Spleen (tissue), 11 donors: ENCODE data around the gene ADAM15. TPM values are rescaled to one million over a fixed set of nuclear protein-coding genes. Genes with fewer than 3 reads are reported as not detected.

Experiments used
- DNase-seq: peaks from one replicate; pipeline ENCODE4 v3.0.0-alpha.2; 2020
- H3K27ac ChIP-seq, 8 donors: fragments of 200-600 bp; sonication (generic) in 7 of 8; 1 replicate in 4 of 8; 2 replicates in 4 of 8; pipeline versions ENCODE4 v1.5.0 to v1.8.0; 2016 to 2021; ENCODE audit warnings: inconsistent platforms in 4 of 8, mild to moderate bottlenecking in 4 of 8, moderate library complexity in 1 of 8
- H3K27me3 ChIP-seq, 7 donors: fragments of 200-600 bp; sonication (generic) in 6 of 7; replicated peaks in 1 of 7; 1 replicate in 4 of 7; 2 replicates in 3 of 7; pipeline versions ENCODE4 v1.5.0 to v1.8.0; 2016 to 2021; ENCODE audit warnings: inconsistent platforms in 3 of 7, mild to moderate bottlenecking in 1 of 7
- H3K36me3 ChIP-seq, 6 donors: fragments of 200-600 bp; sonication (generic) in 5 of 6; 1 replicate in 4 of 6; 2 replicates in 2 of 6; pipeline versions ENCODE4 v1.5.0 to v1.8.0; 2016 to 2021; ENCODE audit warnings: inconsistent platforms in 2 of 6
- H3K4me1 ChIP-seq, 6 donors: fragments of 200-600 bp; sonication (generic) in 5 of 6; 1 replicate in 3 of 6; 2 replicates in 3 of 6; pipeline versions ENCODE4 v1.5.0 to v1.8.0; 2016 to 2021; ENCODE audit warnings: inconsistent platforms in 3 of 6
- H3K4me3 ChIP-seq, 8 donors: fragments of 200-600 bp; sonication (generic) in 7 of 8; 1 replicate in 4 of 8; 2 replicates in 4 of 8; pipeline versions ENCODE4 v1.5.0 to v1.8.0; 2016 to 2021; ENCODE audit warnings: inconsistent platforms in 4 of 8, mild to moderate bottlenecking in 4 of 8, moderate library complexity in 2 of 8
- H3K9me3 ChIP-seq, 8 donors: fragments of 200-600 bp; sonication (generic) in 7 of 8; 1 replicate in 4 of 8; 2 replicates in 4 of 8; pipeline versions ENCODE4 v1.5.0 to v1.8.0; 2016 to 2021; ENCODE audit warnings: inconsistent platforms in 4 of 8
- CTCF ChIP-seq, 11 experiments: fragments of 200-600 bp in 7 of 11; fragments of 450-650 bp in 4 of 11; sonication (generic) in 4 of 11; IDR thresholded peaks in 8 of 11; conservative IDR thresholded peaks in 3 of 11; 1 replicate in 7 of 11; 2 replicates in 4 of 11; pipeline versions ENCODE4 v1.4.0 to v1.8.0; 2016 to 2021; ENCODE audit warnings: antibody characterized with exemption in 11 of 11, inconsistent platforms in 4 of 11, mild to moderate bottlenecking in 1 of 11
- POLR2A ChIP-seq, 3 donors: fragments of 450-650 bp; IDR thresholded peaks; one replicate each; pipeline ENCODE4 v1.5.1; 2017; ENCODE audit warnings: antibody characterized with exemption in 3 of 3, mild to moderate bottlenecking in 1 of 3
- POLR2AphosphoS5 ChIP-seq, 3 donors: sonication (generic); formaldehyde crosslinking; IDR thresholded peaks; one replicate each; pipeline ENCODE4 v1.5.1; 2017; ENCODE audit warnings: antibody characterized with exemption in 3 of 3
- WGBS, 5 donors: extraction: QIAGEN DNeasy Blood & Tissue Kit in 3 of 5; methylation state at CpG; one replicate each; pipeline versions ENCODE4 v1.1.5 to v1.1.7; 2013 to 2018; 5-methylcytosine and 5-hydroxymethylcytosine counted together
- intact Hi-C: fragments of 100-400 bp; cut with DNase I; formaldehyde crosslinking; loops from one replicate; pipeline ENCODE4 v1.15.0; 2023; ENCODE audit warnings: low total_unique reads
- polyA plus RNA-seq, 3 donors: library from polyadenylated mRNA; stranded (reverse); fragments of 200-250 nt; gene quantifications; one replicate each; pipeline ENCODE4 v1.2.1, GENCODE V29; 2013
- total RNA-seq, 7 donors: library from RNA; depleted of rRNA in 3 of 7; stranded (reverse); fragments of >200 nt in 3 of 7; fragmentation: NEBNext Ultra II Directional in 4 of 7; extraction: Animal tissue kit (Norgen Biotek cat#: 25700) in 4 of 7; gene quantifications; one replicate each; pipeline versions ENCODE4 v1.1.0 to v1.2.1, GENCODE V29; 2016 to 2021
- donor health status: healthy with polysubstance abuse.
- donor health status: DM: no; HTN: no; CAD: no; lungs with moderate emphysema.
- donor health status: DM: no; HTN: no; CAD: no.
- donor health status: Bipolar disorder and iron deficiency.
- donor health status: healthy.
- donor health status: DM: no; HTN: no; CAD: no.
- donor health status: DM: yes; HTN: yes; CAD: no.

Gene ADAM15
- total and polyA plus RNA-seq, 10 donors = 70.8 to 313 (median 86.6) TPM

- no peaks in the 10 kb centered on the region for H3K36me3 ChIP-seq
- H3K27me3 ChIP-seq = peaks cover 6 to 27% (median 19%) of the 10 kb centered on the region in 7 donors
- DNase-seq = no peak
- no peak for TF ChIP-seq CTCF (IDR thresholded peaks at IDR 0.05 in 8 of 11, conservative IDR thresholded peaks at IDR 0.05 in 3 of 11)
- no peak for TF ChIP-seq POLR2A (IDR thresholded peaks at IDR 0.05)
- no peak for TF ChIP-seq POLR2AphosphoS5 (IDR thresholded peaks at IDR 0.05)
- H3K27ac ChIP-seq = no peak overlapping the region
- intact Hi-C loops = no loop called here
- no peaks in the 10 kb centered on the region for H3K9me3 ChIP-seq
- 73 to 87% (median 78%) methylated on average over 5 of the region's 5 CpGs for WGBS, 5 donors
- H3K4me1 ChIP-seq = peaks cover 26 to 50% (median 35%) of the 10 kb centered on the region in 6 donors
- H3K4me3 ChIP-seq = no peak overlapping the region
These were observed 24.4 kb downstream of the ADAM15 start for GRCh38 chr1:155075535-155075934.

DNA sequence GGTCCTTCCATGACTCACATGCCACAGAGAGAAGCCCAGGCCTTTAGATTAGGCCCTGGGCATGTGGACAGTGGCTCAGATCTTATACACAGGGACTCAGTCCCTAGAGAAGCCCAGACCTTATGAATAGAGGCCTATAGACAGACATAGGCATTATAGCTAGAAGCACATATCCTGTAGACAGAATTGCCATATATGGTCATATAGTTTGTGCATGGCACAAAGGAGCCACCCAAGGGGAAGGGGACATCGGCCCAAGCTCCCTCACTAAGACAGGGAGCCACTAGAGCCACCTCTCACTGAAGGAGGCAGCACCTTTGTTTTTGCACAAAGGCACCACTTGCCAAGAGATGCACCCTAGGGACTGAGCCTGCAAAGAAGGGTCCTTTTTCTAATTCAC, 25.3 kb downstream of the ADAM15 start:
- H3K27me3 ChIP-seq = peaks cover 10 to 35% (median 27%) of the 10 kb centered on the region in 7 donors
- intact Hi-C loops = no loop called here
- 40 to 85% (median 65%) methylated on average over 1 of the region's 1 CpG for WGBS, 5 donors

DNA sequence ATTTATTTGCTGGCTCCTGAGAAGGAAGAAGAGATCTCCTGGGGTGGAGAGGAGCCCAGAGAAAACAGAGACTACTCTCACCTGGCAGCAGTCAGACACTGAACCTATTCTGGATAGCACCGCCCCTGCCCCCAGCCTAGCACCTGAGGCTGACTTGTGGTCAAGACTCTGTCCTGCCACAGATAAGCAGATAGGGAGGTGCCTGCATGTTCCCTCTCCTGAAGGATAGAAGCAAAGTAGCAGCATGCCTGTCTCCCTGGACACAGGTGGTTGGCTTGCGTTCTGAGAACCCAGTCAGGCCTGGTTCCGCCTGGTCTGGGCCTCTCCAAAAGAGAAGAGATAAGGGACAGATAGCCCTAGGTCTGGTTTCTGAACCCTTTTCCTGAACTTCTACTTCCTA, 26.2 kb downstream of the ADAM15 start:
- H3K36me3 ChIP-seq = no peaks in the 10 kb centered on the region
- intact Hi-C loops = no loop called here
- TF ChIP-seq CTCF (IDR thresholded peaks at IDR 0.05 in 8 of 11, conservative IDR thresholded peaks at IDR 0.05 in 3 of 11) (no peak), POLR2AphosphoS5 (IDR thresholded peaks at IDR 0.05) (no peak)
- peaks cover 13 to 45% (median 37%) of the 10 kb centered on the region in 7 donors for H3K27me3 ChIP-seq
- WGBS, 5 donors = 92 to 100% (median 94%) methylated on average over 2 to 3 of the region's 3 CpGs
- H3K4me3 ChIP-seq = no peak overlapping the region
- H3K9me3 ChIP-seq = no peaks in the 10 kb centered on the region
- DNase-seq = peak; percentile 61
- H3K4me1 ChIP-seq = peaks cover 34 to 52% (median 40%) of the 10 kb centered on the region in 6 donors
- H3K27ac ChIP-seq = no peak overlapping the region

More for the DNA sequence above, 25.3 kb downstream of the ADAM15 start:
- DNase-seq = peak; percentile 10
- TF ChIP-seq POLR2A (IDR thresholded peaks at IDR 0.05) (no peak), POLR2AphosphoS5 (IDR thresholded peaks at IDR 0.05) (no peak), CTCF (IDR thresholded peaks at IDR 0.05 in 8 of 11, conservative IDR thresholded peaks at IDR 0.05 in 3 of 11) (no peak)
- Histone ChIP-seq H3K4me3 (no peak overlapping the region), H3K36me3 (no peaks in the 10 kb centered on the region), H3K4me1 (peaks cover 26 to 50% (median 35%) of the 10 kb centered on the region in 6 donors), H3K27ac (no peak overlapping the region), H3K9me3 (no peaks in the 10 kb centered on the region)

- no peak overlapping the region for H3K27ac ChIP-seq
- peak overlapping the region in 1 of 8 donors; percentile 46 for H3K4me3 ChIP-seq
- no peaks in the 10 kb centered on the region for H3K36me3 ChIP-seq
- peak; percentile 57 for DNase-seq
- whole genome bisulfite sequencing, 5 donors = 65 to 82% (median 77%) methylated on average over 2 to 4 of the region's 4 CpGs
- intact Hi-C loops = no loop called here
- no peak for TF ChIP-seq POLR2A (IDR thresholded peaks at IDR 0.05)
- no peak for TF ChIP-seq CTCF (IDR thresholded peaks at IDR 0.05 in 8 of 11, conservative IDR thresholded peaks at IDR 0.05 in 3 of 11)
- no peak for TF ChIP-seq POLR2AphosphoS5 (IDR thresholded peaks at IDR 0.05)
- H3K4me1 ChIP-seq = peaks cover 38 to 58% (median 46%) of the 10 kb centered on the region in 6 donors
- H3K27me3 ChIP-seq = peaks cover 17 to 50% (median 42%) of the 10 kb centered on the region in 7 donors
- no peaks in the 10 kb centered on the region for H3K9me3 ChIP-seq
These were observed 26.8 kb downstream of the ADAM15 start for GRCh38 chr1:155077758-155078445.
